ENCODE measurements around the gene MUC6.
A peak's percentile ranks its signal among the peaks of the same experiment; 100 is the strongest.

Gene MUC6

DNA sequence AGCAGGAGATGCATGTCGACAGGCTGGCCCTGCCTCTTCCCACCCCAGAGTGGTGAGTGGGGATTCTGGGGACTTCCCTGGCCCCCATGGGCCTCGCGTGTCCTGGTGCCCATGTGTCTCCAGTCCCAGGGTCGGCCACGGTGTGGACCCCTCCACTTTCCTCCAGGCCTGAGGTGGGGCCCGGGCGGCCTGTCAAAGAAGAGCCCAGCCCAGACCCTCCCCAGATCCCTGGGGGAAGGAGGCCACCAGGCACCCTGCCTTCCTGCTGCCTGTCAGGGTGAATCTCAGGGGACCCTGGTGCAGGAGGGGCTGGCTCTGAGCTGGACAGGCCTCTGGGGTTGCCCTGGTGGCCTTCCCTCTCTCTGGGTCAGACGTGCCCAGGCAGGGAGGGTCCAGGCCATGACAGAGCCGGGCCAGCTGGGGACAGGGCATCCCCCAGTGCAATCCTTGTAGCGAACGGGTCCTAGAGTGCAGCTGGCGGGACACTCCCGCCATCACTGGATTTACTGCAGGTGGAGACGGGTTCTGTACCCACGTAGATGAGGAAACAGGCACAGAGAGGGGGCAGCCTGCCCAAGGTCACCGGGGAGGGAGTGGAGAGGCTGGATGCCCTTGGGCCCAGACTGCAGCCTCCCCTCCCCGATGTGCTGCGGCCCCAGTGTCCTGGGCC lies 13.5 kb upstream of the MUC6 start:
- TF ChIP-seq CTCF (IDR thresholded peaks at IDR 0.05; ENCODE audit: insufficient read depth, low read depth, low read length, missing control alignments): no peak

GRCh38 chr11:1049431-1049891 lies 12.9 kb upstream of the MUC6 start:
- peak; percentile 34 for DNase-seq (ENCODE audit: low read depth)
- no peak overlapping the region for H3K4me3 ChIP-seq (ENCODE audit: low read length)
- TF ChIP-seq CTCF (IDR thresholded peaks at IDR 0.05; ENCODE audit: insufficient read depth, low read depth, low read length, missing control alignments): no peak

More for the DNA sequence above, 13.5 kb upstream of the MUC6 start:
- no peak for DNase-seq (ENCODE audit: low read depth)
- no peak overlapping the region for H3K4me3 ChIP-seq (ENCODE audit: low read length)

DNA sequence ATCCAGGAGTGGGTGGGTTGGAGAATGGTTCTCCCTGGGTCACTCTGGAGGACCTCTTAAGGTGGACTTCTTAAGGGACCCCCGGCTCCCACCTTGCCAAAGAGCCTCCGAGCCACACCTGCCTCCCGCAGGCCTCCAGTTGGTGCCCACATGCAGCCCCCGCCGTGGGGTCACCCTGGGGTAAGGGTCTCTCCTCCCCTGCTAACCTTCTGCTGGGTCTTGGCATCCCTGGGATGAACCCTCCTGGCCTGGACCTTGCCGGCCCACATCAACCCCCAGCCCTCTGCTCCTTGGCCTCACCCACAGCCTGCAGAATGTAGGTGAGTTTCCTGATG lies 12.5 kb upstream of the MUC6 start:
- no peak overlapping the region for H3K4me3 ChIP-seq (ENCODE audit: low read length)
- DNase-seq (ENCODE audit: low read depth): no peak
- no peak for TF ChIP-seq CTCF (IDR thresholded peaks at IDR 0.05; ENCODE audit: insufficient read depth, low read depth, low read length, missing control alignments)

- TF ChIP-seq CTCF (IDR thresholded peaks at IDR 0.05; ENCODE audit: insufficient read depth, low read depth, low read length, missing control alignments): no peak
- no peak for DNase-seq (ENCODE audit: low read depth)
- H3K4me3 ChIP-seq (ENCODE audit: low read length): no peak overlapping the region
Measured at GRCh38 chr11:1048375-1049070, 12.0 kb upstream of the MUC6 start.

DNA sequence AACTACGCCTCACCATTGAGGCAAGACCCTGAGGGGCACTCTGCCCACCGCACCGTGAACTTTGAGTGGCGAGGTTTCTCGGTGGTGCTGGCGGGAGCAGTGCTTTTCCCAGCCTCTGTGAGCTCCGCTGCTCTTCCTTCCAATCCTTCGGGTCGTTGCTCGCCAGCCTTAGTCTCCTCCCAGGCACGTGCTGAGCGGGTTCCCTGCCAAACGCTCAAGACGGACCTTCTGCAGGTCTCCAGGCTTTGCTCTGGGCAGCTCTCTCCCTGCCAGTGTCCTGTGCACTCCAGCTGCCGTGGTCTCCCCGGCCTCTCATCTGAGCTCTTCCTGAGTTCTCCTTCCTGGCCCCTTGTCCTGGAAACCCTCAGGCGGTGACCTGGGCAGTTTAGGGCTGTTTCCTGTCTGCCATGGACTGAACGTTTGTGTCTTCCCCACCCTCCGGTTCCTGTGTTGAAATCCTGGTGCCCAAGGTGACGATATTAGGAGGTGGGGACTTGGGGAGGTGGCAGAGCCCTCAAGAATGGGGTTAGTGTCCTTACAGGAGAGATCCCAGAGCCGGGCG lies 11.2 kb upstream of the MUC6 start:
- no peak for DNase-seq (ENCODE audit: low read depth)
- H3K4me3 ChIP-seq (ENCODE audit: low read length): no peak overlapping the region
- no peak for TF ChIP-seq CTCF (IDR thresholded peaks at IDR 0.05; ENCODE audit: insufficient read depth, low read depth, low read length, missing control alignments)

- no peak overlapping the region for H3K4me3 ChIP-seq (ENCODE audit: low read length)
- DNase-seq (ENCODE audit: low read depth): no peak
- TF ChIP-seq CTCF (IDR thresholded peaks at IDR 0.05; ENCODE audit: insufficient read depth, low read depth, low read length, missing control alignments): no peak
Measured at GRCh38 chr11:1044160-1044559, 7.6 kb upstream of the MUC6 start.

Measured in epithelial cell of esophagus (primary cell).